Measurements from ENCODE around the gene MYBPC1. TPM values are rescaled to one million over a fixed set of nuclear protein-coding genes. Genes with fewer than 3 reads are reported as not detected.

The MYBPC1 gene
- total and polyA plus RNA-seq, 2 donors (not counting 1 experiment from before 2014, with no cell fraction given): not detected

- ChIA-PET CTCF (interaction anchor here (1.0 kb wide), 1 partner anchor 26 kb away, joined by 3 read pairs; no protein-coding TSS in a partner anchor), POLR2A (no interaction called here)
- 90% methylated on average over 1 of the region's 3 CpGs for WGBS (ENCODE audit: insufficient coverage)
- Histone ChIP-seq H4K20me1 (ENCODE audit: control insufficient read depth, insufficient read depth, low read length, poor library complexity, severe bottlenecking) (no peaks in the 10 kb centered on the region), H3K27ac (ENCODE audit: low read length in 2 of 2) (no peak overlapping the region), H3K4me1 (ENCODE audit: control insufficient read depth in 2 of 2, insufficient read depth in 2 of 2, low read length in 2 of 2) (peaks cover 8 to 11% of the 10 kb centered on the region in 2 donors), H3K27me3 (replicated peaks in 1 of 4; ENCODE audit: control extremely low read depth in 1 of 4, control insufficient read depth in 3 of 4, insufficient read depth in 4 of 4, low read length in 3 of 4) (no peaks in the 10 kb centered on the region), H2AFZ (ENCODE audit: insufficient read depth, low read depth, low read length, poor library complexity, severe bottlenecking) (no peak overlapping the region), H3K4me2 (replicated peaks; ENCODE audit: low read depth, low read length, poor library complexity, severe bottlenecking) (no peak overlapping the region), H3K4me3 (ENCODE audit: control extremely low read depth in 1 of 5, extremely low read depth in 1 of 5, insufficient read depth in 1 of 5, low read depth in 2 of 5, low read length in 4 of 5) (no peak overlapping the region), H3K79me2 (ENCODE audit: control insufficient read depth, insufficient read depth, low read length) (no peaks in the 10 kb centered on the region), H3K9me3 (ENCODE audit: control extremely low read depth in 1 of 3, control insufficient read depth in 2 of 3, insufficient read depth in 1 of 3, low read length in 2 of 3) (no peaks in the 10 kb centered on the region), H3K9ac (ENCODE audit: low read length) (no peak overlapping the region), H3K36me3 (replicated peaks in 1 of 2; ENCODE audit: control extremely low read depth in 1 of 2, control insufficient read depth in 1 of 2, extremely low read depth in 1 of 2, insufficient read depth in 2 of 2, low read length in 1 of 2) (no peaks in the 10 kb centered on the region)
- no peaks in the 10 kb centered on the region for H3K27me3 Mint-ChIP-seq
- no peak overlapping the region for H3K4me3 Mint-ChIP-seq
- no peak for DNase-seq
- H3K27ac Mint-ChIP-seq: no peak overlapping the region
- intact Hi-C loops (cut with micrococcal nuclease): no loop called here
- peaks cover 8% of the 10 kb centered on the region for H3K4me1 Mint-ChIP-seq
- no peak for ATAC-seq (ENCODE audit: low read depth)
- H3K9me3 Mint-ChIP-seq (ENCODE audit: insufficient read depth): no peaks in the 10 kb centered on the region
- TF ChIP-seq CTCF (IDR thresholded peaks at IDR 0.05) (no peak), EZH2 (IDR thresholded peaks at IDR 0.05; ENCODE audit: borderline replicate concordance, insufficient read depth, low read depth, low read length, poor library complexity, severe bottlenecking) (no peak)
Observed at GRCh38 chr12:101628676-101629075, 33.9 kb downstream of the MYBPC1 start.

- Histone ChIP-seq H3K27me3 (replicated peaks in 1 of 4; ENCODE audit: control extremely low read depth in 1 of 4, control insufficient read depth in 3 of 4, insufficient read depth in 4 of 4, low read length in 3 of 4) (no peaks in the 10 kb centered on the region), H3K36me3 (replicated peaks in 1 of 2; ENCODE audit: control extremely low read depth in 1 of 2, control insufficient read depth in 1 of 2, extremely low read depth in 1 of 2, insufficient read depth in 2 of 2, low read length in 1 of 2) (no peaks in the 10 kb centered on the region), H3K9ac (ENCODE audit: low read length) (peak overlapping the region; percentile 23), H4K20me1 (ENCODE audit: control insufficient read depth, insufficient read depth, low read length, poor library complexity, severe bottlenecking) (no peaks in the 10 kb centered on the region), H3K4me3 (ENCODE audit: control extremely low read depth in 1 of 5, extremely low read depth in 1 of 5, insufficient read depth in 1 of 5, low read depth in 2 of 5, low read length in 4 of 5) (peak overlapping the region; percentile 1 to 45 (median 29)), H3K4me2 (replicated peaks; ENCODE audit: low read depth, low read length, poor library complexity, severe bottlenecking) (peak overlapping the region; percentile 61), H3K79me2 (ENCODE audit: control insufficient read depth, insufficient read depth, low read length) (no peaks in the 10 kb centered on the region), H2AFZ (ENCODE audit: insufficient read depth, low read depth, low read length, poor library complexity, severe bottlenecking) (peak overlapping the region; percentile 6), H3K4me1 (ENCODE audit: control insufficient read depth in 2 of 2, insufficient read depth in 2 of 2, low read length in 2 of 2) (peaks cover 33 to 34% of the 10 kb centered on the region in 2 donors), H3K27ac (ENCODE audit: low read length in 2 of 2) (peak overlapping the region; percentile 77 to 86), H3K9me3 (ENCODE audit: control extremely low read depth in 1 of 3, control insufficient read depth in 2 of 3, insufficient read depth in 1 of 3, low read length in 2 of 3) (no peaks in the 10 kb centered on the region)
- H3K9me3 Mint-ChIP-seq (ENCODE audit: insufficient read depth): no peaks in the 10 kb centered on the region
- intact Hi-C loops (cut with micrococcal nuclease): loop anchor here (1.0 kb wide), 3 partner anchors 37 to 109 kb away; no protein-coding TSS in a partner anchor
- DNase-seq (peak; percentile 81), ATAC-seq (ENCODE audit: low read depth) (peak; percentile 94)
- peak overlapping the region; percentile 78 for H3K4me3 Mint-ChIP-seq
- TF ChIP-seq EZH2 (IDR thresholded peaks at IDR 0.05; ENCODE audit: borderline replicate concordance, insufficient read depth, low read depth, low read length, poor library complexity, severe bottlenecking) (no peak), CTCF (IDR thresholded peaks at IDR 0.05) (no peak)
- ChIA-PET POLR2A (interaction anchor here (1.4 kb wide), 1 partner anchor 125 kb away, joined by 6 read pairs; no protein-coding TSS in a partner anchor), CTCF (interaction anchor here (0.7 to 2.4 kb wide), 6 partner anchors 9 to 125 kb away, joined by 3 to 10 read pairs (median 3); partner anchors contain the start of gene CHPT1)
- H3K27ac Mint-ChIP-seq: peak overlapping the region; percentile 92
- H3K27me3 Mint-ChIP-seq: no peaks in the 10 kb centered on the region
- WGBS (ENCODE audit: insufficient coverage): no CpG with 5 or more reads among the region's 2 CpGs
- peaks cover 32% of the 10 kb centered on the region for H3K4me1 Mint-ChIP-seq
Observed at GRCh38 chr12:101634724-101635123, 40.0 kb downstream of the MYBPC1 start.
